ENCODE data around the gene IMPA2. TPM values are rescaled to one million over a fixed set of nuclear protein-coding genes. Genes with fewer than 3 reads are reported as not detected.

Gene IMPA2
- polyA plus RNA-seq, 1 experiment: 12.8 TPM

DNA sequence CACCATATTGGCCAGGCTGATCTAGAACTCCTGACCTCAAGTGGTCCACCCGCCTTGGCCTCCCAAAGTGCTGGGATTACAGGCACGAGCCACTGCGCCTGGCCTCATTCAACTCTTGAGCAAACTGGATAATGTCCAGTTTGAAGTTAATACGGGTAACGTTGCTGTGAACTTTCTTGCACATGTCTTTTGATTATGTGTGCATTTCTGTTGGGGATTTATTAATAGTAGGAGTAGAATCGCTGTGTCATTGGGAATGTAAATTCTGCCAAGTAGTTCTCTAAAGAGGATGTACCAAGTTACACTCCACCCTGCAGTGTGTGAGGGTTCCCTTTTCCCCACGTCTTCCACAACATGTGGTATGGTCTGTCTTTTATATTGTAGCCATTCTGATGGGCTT is 6.2 kb downstream of the IMPA2 start:
- Histone ChIP-seq H3K27ac (ENCODE audit: low read depth, low read length) (no peak overlapping the region), H3K4me3 (ENCODE audit: low read depth, low read length) (no peak overlapping the region), H3K9me3 (ENCODE audit: control insufficient read depth, insufficient read depth, low read length) (no peaks in the 10 kb centered on the region), H3K27me3 (ENCODE audit: control insufficient read depth, insufficient read depth, low read length) (no peaks in the 10 kb centered on the region)
- CTCF ChIA-PET: no interaction called here
- TF ChIP-seq, protein P1, sequence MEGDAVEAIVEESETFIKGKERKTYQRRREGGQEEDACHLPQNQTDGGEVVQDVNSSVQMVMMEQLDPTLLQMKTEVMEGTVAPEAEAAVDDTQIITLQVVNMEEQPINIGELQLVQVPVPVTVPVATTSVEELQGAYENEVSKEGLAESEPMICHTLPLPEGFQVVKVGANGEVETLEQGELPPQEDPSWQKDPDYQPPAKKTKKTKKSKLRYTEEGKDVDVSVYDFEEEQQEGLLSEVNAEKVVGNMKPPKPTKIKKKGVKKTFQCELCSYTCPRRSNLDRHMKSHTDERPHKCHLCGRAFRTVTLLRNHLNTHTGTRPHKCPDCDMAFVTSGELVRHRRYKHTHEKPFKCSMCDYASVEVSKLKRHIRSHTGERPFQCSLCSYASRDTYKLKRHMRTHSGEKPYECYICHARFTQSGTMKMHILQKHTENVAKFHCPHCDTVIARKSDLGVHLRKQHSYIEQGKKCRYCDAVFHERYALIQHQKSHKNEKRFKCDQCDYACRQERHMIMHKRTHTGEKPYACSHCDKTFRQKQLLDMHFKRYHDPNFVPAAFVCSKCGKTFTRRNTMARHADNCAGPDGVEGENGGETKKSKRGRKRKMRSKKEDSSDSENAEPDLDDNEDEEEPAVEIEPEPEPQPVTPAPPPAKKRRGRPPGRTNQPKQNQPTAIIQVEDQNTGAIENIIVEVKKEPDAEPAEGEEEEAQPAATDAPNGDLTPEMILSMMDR (IDR thresholded peaks at IDR 0.05; ENCODE audit: low read depth, low read length): no peak
- DNase-seq (ENCODE audit: low read depth, low spot score): no peak
- POLR2A ChIA-PET: no interaction called here

DNA sequence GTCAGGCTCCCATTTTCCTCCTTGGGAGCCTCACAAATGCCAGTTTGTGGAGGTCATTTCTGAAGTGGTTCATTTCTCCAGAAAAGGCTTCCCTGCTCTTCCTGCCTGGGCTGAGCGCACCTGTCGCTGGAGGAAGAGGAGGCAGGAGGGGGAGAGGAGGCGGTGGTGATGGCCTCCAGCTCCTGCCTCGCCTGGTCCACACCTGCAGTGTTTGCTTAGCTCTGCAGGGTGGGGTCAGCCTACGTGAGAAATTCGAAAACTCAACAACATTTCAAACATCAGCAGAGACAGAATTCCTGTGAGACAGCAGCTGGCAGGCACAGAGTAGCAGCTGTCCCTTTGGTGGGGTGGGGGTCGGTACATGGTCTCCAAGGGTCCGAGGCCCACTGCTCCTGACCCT is 7.9 kb downstream of the IMPA2 start:
- H3K4me3 ChIP-seq (ENCODE audit: low read depth, low read length): no peak overlapping the region
- H3K9me3 ChIP-seq (ENCODE audit: control insufficient read depth, insufficient read depth, low read length): no peaks in the 10 kb centered on the region
- no peaks in the 10 kb centered on the region for H3K27me3 ChIP-seq (ENCODE audit: control insufficient read depth, insufficient read depth, low read length)
- POLR2A ChIA-PET: interaction anchor here (1.2 to 2.0 kb wide), 2 partner anchors 8 to 40 kb away, joined by 4 read pairs; partner anchors contain the start of gene IMPA2
- TF ChIP-seq, protein P1 (IDR thresholded peaks at IDR 0.05; ENCODE audit: low read depth, low read length): no peak
- no peak for DNase-seq (ENCODE audit: low read depth, low spot score)
- no peak overlapping the region for H3K27ac ChIP-seq (ENCODE audit: low read depth, low read length)
- CTCF ChIA-PET: interaction anchor here (0.7 to 2.1 kb wide), 3 partner anchors 25 to 256 kb away, joined by 3 to 17 read pairs (median 5); no protein-coding TSS in a partner anchor

DNA sequence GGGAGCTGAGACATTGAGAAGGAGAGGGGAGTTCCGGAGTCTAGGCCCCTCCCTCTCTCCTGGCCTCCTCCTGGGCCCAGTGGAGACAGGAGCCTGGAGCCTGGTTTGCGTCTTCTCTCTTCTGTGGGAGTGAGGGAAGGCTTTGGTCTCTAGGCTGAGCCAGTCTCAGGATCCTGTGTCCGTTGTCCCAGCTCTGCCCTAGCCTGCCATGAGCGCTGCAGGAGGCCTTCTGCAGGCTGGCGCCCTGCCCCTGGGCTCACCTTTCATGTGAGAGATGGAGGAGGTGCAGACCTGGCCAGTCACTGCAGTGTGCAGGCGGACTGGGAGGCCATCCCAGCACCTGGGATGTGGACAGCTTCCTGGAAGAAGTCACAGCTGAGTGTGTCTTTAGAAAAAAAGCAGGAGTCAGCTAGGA is 8.7 kb downstream of the IMPA2 start:
- Histone ChIP-seq H3K4me3 (ENCODE audit: low read depth, low read length) (no peak overlapping the region), H3K27me3 (ENCODE audit: control insufficient read depth, insufficient read depth, low read length) (no peaks in the 10 kb centered on the region), H3K27ac (ENCODE audit: low read depth, low read length) (no peak overlapping the region), H3K9me3 (ENCODE audit: control insufficient read depth, insufficient read depth, low read length) (no peaks in the 10 kb centered on the region)
- POLR2A ChIA-PET: interaction anchor here (1.2 to 2.0 kb wide), 2 partner anchors 9 to 41 kb away, joined by 4 read pairs; partner anchors contain the start of gene IMPA2
- DNase-seq (ENCODE audit: low read depth, low spot score): no peak
- TF ChIP-seq, protein P1 (IDR thresholded peaks at IDR 0.05; ENCODE audit: low read depth, low read length): no peak
- CTCF ChIA-PET: interaction anchor here (1.6 to 2.1 kb wide), 2 partner anchors 52 to 257 kb away, joined by 5 to 17 read pairs; no protein-coding TSS in a partner anchor

DNA sequence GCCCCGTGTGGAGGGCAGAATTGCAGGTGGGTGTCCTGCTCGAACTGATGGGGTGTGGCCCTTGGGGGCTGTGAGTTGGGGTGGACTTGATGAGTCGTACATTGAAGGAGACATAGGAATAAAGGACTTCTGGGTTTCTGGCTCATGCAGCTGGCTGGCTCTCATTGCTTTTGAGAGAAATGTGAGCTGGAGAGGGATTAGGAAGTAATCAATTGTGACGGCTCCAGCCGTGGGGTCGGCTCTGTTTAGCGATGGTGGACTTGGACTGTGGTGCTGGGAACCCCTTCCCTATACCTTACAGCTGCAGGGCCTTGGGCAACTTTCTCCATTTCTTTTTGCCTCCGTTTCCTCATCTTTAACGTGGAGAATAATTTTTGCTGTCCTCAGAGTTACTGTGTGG is 9.2 kb downstream of the IMPA2 start:
- Histone ChIP-seq H3K27ac (ENCODE audit: low read depth, low read length) (no peak overlapping the region), H3K27me3 (ENCODE audit: control insufficient read depth, insufficient read depth, low read length) (no peaks in the 10 kb centered on the region), H3K4me3 (ENCODE audit: low read depth, low read length) (no peak overlapping the region), H3K9me3 (ENCODE audit: control insufficient read depth, insufficient read depth, low read length) (no peaks in the 10 kb centered on the region)
- CTCF ChIA-PET: no interaction called here
- POLR2A ChIA-PET: interaction anchor here (2.0 kb wide), 1 partner anchor 42 kb away, joined by 4 read pairs; no protein-coding TSS in a partner anchor
- DNase-seq (ENCODE audit: low read depth, low spot score): no peak
- TF ChIP-seq, protein P1 (IDR thresholded peaks at IDR 0.05; ENCODE audit: low read depth, low read length): no peak

DNA sequence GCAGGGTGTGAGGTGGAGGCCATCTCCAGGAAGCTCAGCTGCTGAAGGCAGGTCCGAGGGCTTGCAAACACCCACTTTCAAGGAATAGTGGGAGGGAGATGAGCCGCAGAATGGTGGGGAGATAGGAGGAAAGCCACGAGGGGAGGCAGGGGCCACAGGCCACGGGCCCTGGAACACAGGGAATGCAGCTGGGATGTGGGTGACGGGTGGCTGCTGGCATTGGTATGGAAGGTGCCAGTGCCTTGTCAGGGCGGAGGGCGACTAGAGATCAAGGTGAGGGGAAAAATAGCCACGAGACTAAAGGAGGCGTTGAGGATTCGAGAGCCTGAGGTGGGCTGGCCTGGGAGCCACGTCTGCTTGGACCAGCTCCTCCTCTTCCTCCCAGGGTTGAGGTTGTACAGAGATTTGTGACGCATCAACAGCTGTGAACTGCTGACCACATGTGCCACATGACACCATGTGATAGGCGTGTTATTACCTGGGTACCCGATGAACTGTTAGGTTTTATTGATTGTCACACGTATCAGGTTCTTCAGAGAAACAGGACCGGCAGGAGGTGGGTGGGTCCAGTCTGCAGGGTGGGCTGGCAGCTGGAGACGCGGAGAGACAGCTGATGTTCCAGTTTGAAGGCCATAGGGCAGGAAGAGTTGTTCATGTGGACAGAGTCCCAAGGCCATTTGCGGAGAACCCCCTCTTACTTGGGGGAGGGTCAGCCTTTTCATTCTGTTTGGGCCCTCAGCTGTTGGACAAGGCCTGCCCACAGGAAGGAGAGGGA is 9.9 kb downstream of the IMPA2 start:
- ChIA-PET CTCF (interaction anchor here (0.5 to 0.7 kb wide), 2 partner anchors 52 to 304 kb away, joined by 5 to 6 read pairs; no protein-coding TSS in a partner anchor), POLR2A (interaction anchor here (2.0 kb wide), 1 partner anchor 42 kb away, joined by 4 read pairs; no protein-coding TSS in a partner anchor)
- Histone ChIP-seq H3K9me3 (ENCODE audit: control insufficient read depth, insufficient read depth, low read length) (no peaks in the 10 kb centered on the region), H3K4me3 (ENCODE audit: low read depth, low read length) (no peak overlapping the region), H3K27ac (ENCODE audit: low read depth, low read length) (no peak overlapping the region), H3K27me3 (ENCODE audit: control insufficient read depth, insufficient read depth, low read length) (no peaks in the 10 kb centered on the region)
- TF ChIP-seq, protein P1 (IDR thresholded peaks at IDR 0.05; ENCODE audit: low read depth, low read length): no peak
- no peak for DNase-seq (ENCODE audit: low read depth, low spot score)

All from AG04450 (cell line).